ENCODE measurements around the gene HJV. TPM values are rescaled to one million over a fixed set of nuclear protein-coding genes. Genes with fewer than 3 reads are reported as not detected.
"Not testable (repeated sequence)": the region's sequence is repeated elsewhere in the genome, so short reads cannot be mapped to it uniquely, and the experiment has no call there.

HJV gene
- total RNA-seq, 2 donors from 2014 or later: not detected

- TF ChIP-seq CTCF (IDR thresholded peaks at IDR 0.05): no peak
- Histone ChIP-seq H3K9me3 (no peaks in the 10 kb centered on the region), H3K4me1 (ENCODE audit: control insufficient read depth in 1 of 2, low read depth in 2 of 2) (no peaks in the 10 kb centered on the region), H3K27me3 (replicated peaks; ENCODE audit: insufficient read depth) (no peaks in the 10 kb centered on the region), H3K36me3 (no peaks in the 10 kb centered on the region), H3K27ac (no peak overlapping the region), H3K4me3 (no peak overlapping the region)
- ATAC-seq (ENCODE audit: insufficient number of reproducible peaks, low FRiP score, low read depth): no peak
- no peak for DNase-seq (ENCODE audit: low spot score)
These were observed 27.9 kb upstream of the HJV start for GRCh38 chr1:146049436-146049835.

GRCh38 chr1:146048514-146049115 lies 27.1 kb upstream of the HJV start:
- H3K4me1 ChIP-seq (ENCODE audit: control insufficient read depth in 1 of 2, low read depth in 2 of 2); H3K4me3 ChIP-seq; ATAC-seq (ENCODE audit: insufficient number of reproducible peaks, low FRiP score, low read depth); H3K36me3 ChIP-seq; H3K9me3 ChIP-seq; H3K27ac ChIP-seq; DNase-seq (ENCODE audit: low spot score); H3K27me3 ChIP-seq (replicated peaks; ENCODE audit: insufficient read depth): not testable (repeated sequence)

DNA sequence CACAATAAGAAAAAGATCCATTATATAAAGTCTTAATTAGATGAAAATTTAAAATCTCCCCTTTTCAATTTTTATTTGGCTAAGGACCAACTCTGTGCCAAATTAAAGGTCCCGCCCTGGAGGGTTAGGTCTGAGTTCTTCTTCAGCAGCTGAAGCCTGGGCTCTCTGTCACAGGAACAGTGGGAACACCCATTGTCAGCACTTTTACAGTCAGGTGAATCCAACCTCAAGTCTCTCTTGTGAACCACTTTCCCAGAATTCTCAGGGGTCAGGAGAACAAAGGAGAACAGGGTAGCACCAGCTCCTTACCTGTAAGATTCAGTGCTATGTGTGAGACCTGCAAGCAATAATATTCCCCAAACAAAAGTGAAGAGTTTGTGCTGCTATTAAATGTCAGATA lies 25.1 kb upstream of the HJV start:
- Histone ChIP-seq H3K27ac (no peak overlapping the region), H3K27me3 (replicated peaks; ENCODE audit: insufficient read depth) (no peaks in the 10 kb centered on the region), H3K36me3 (no peaks in the 10 kb centered on the region), H3K4me3 (no peak overlapping the region), H3K9me3 (no peaks in the 10 kb centered on the region), H3K4me1 (ENCODE audit: control insufficient read depth in 1 of 2, low read depth in 2 of 2) (no peaks in the 10 kb centered on the region)
- no peak for ATAC-seq (ENCODE audit: insufficient number of reproducible peaks, low FRiP score, low read depth)
- DNase-seq (ENCODE audit: low spot score): no peak
- TF ChIP-seq CTCF (IDR thresholded peaks at IDR 0.05): no peak

DNA sequence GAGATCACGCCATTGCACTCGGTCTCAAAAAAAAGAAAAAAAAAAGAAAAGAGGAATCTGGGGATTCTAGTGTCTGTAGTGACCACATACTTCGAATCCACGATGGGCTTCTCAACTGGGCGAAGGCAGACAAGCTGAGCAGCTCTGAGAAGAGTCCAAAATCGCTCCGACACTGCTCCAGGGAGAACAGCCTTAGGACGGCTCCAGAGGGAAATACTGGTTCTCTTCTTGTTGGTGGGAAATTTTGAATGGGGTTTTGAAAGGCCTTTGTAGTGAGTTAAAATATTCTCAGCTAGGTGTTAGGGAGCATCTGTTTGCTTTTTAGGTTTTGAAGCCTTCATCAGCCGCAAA lies 18.3 kb upstream of the HJV start:
- H3K27ac ChIP-seq: peak overlapping the region; percentile 88 to 93
- peaks cover 3 to 20% of the 10 kb centered on the region in 2 donors for H3K4me1 ChIP-seq (ENCODE audit: control insufficient read depth in 1 of 2, low read depth in 2 of 2)
- no peaks in the 10 kb centered on the region for H3K36me3 ChIP-seq
- H3K27me3 ChIP-seq (replicated peaks; ENCODE audit: insufficient read depth): no peaks in the 10 kb centered on the region
- no peak for TF ChIP-seq CTCF (IDR thresholded peaks at IDR 0.05)
- peak overlapping the region; percentile 75 for H3K4me3 ChIP-seq
- no peak for ATAC-seq (ENCODE audit: insufficient number of reproducible peaks, low FRiP score, low read depth)
- no peak for DNase-seq (ENCODE audit: low spot score)
- no peaks in the 10 kb centered on the region for H3K9me3 ChIP-seq

DNA sequence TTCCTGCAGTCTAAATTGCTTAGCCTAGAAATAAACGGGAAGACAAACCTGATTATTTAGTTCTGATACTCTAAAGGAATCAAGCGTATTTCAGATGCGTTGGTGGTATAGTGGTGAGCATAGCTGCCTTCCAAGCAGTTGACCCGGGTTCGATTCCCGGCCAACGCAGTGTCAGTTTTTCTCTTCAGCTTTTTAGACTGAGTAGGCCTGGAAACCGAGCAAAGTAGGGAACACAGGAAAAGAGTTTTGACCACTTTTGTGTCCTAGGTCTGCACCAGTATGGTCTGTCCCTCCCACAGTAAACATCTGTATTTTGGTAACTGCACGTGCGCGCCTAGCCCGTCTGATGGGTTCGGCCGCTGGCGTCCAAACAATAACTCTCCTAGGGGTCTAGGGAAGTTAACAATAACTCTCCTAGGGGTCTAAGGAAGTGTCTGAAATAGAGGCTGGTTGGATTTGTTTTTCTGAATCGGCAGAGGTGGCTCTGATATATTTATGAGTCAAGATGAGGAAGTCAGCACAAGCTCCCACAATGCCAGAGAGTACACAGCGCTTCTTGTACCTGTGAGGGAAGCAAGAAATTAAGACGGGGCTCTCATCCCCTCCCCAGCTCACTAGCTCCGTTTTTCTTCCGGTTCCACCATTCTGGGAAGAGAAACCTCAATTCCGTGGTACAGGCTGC lies 15.6 kb upstream of the HJV start:
- TF ChIP-seq CTCF (IDR thresholded peaks at IDR 0.05): no peak
- Histone ChIP-seq H3K4me1 (ENCODE audit: control insufficient read depth in 1 of 2, low read depth in 2 of 2) (peaks cover 3 to 21% of the 10 kb centered on the region in 2 donors), H3K4me3 (peak overlapping the region; percentile 75), H3K27ac (peak overlapping the region; percentile 88 to 93), H3K36me3 (no peaks in the 10 kb centered on the region), H3K9me3 (no peaks in the 10 kb centered on the region), H3K27me3 (replicated peaks; ENCODE audit: insufficient read depth) (no peaks in the 10 kb centered on the region)
- DNase-seq (ENCODE audit: low spot score) (peak; percentile 36), ATAC-seq (ENCODE audit: insufficient number of reproducible peaks, low FRiP score, low read depth) (peak; percentile 41)
